NT2/D1 (cell line): ENCODE measurements around the gene TSHZ3.

ENCODE experiments used
- YY1 ChIP-seq: IDR thresholded peaks from 2 replicates; pipeline ENCODE4 v1.6.1; 2011; ENCODE audit not compliant: insufficient read length, insufficient read depth
- ZNF274 ChIP-seq: IDR thresholded peaks from 2 replicates; pipeline ENCODE4 v1.6.1; 2011; ENCODE audit warnings: mild to moderate bottlenecking, low read depth, low read length

GRCh38 chr19:31284621-31285020 lies 64.6 kb downstream of the TSHZ3 start:
- TF ChIP-seq YY1 (no peak), ZNF274 (no peak)
